Ramos (cell line): ENCODE measurements around the gene GRIA3.
"Not testable (repeated sequence)": the region's sequence is repeated elsewhere in the genome, so short reads cannot be mapped to it uniquely, and the experiment has no call there.

Source experiments
- in situ Hi-C: fragments of 300-500 bp; cut with MboI; formaldehyde crosslinking; loops from one replicate; pipeline ENCODE4 v1.14.3; 2022; ENCODE audit warnings: low sequenced_read_pairs; ENCODE audit not compliant: unreplicated experiment

Gene GRIA3

GRCh38 chrX:123504630-123505270 is 320.7 kb downstream of the GRIA3 start:
- in situ Hi-C loops = no loop called here

GRCh38 chrX:123513585-123514278 is 329.7 kb downstream of the GRIA3 start:
- in situ Hi-C loops = no loop called here

GRCh38 chrX:123514279-123514640 is 330.2 kb downstream of the GRIA3 start:
- in situ Hi-C loops = not testable (repeated sequence)

- in situ Hi-C loops = no loop called here
Observed at GRCh38 chrX:123518791-123519190, 334.7 kb downstream of the GRIA3 start.

- in situ Hi-C loops = no loop called here
Observed at GRCh38 chrX:123525123-123525725, 341.1 kb downstream of the GRIA3 start.

- in situ Hi-C loops = not testable (repeated sequence)
Observed at GRCh38 chrX:123530726-123531125, 346.6 kb downstream of the GRIA3 start.
